Mesothelial cell of epicardium (in vitro differentiated cells): ENCODE results near the gene MRPL4. TPM values are rescaled to one million over a fixed set of nuclear protein-coding genes. Genes with fewer than 3 reads are reported as not detected.

ENCODE experiments used
- DNase-seq, 2 experiments: peaks; one replicate each; pipeline ENCODE4 v3.0.0; 2021; ENCODE audit warnings: low spot score in 2 of 2; ENCODE audit not compliant: unreplicated experiment in 2 of 2
- H3K27ac Mint-ChIP-seq: 2 replicates; pipeline ENCODE4 v1.8.0; 2021; ENCODE audit warnings: mixed read lengths
- H3K27me3 Mint-ChIP-seq: 2 replicates; pipeline ENCODE4 v1.8.0; 2021; ENCODE audit warnings: low read depth, mixed read lengths
- H3K36me3 Mint-ChIP-seq: 2 replicates; pipeline ENCODE4 v1.8.0; 2021; ENCODE audit warnings: mixed read lengths
- H3K4me1 Mint-ChIP-seq: 2 replicates; pipeline ENCODE4 v1.8.0; 2021; ENCODE audit warnings: mixed read lengths
- H3K4me3 Mint-ChIP-seq: 2 replicates; pipeline ENCODE4 v1.8.0; 2021; ENCODE audit warnings: mild to moderate bottlenecking, moderate library complexity, mixed read lengths
- H3K9me3 Mint-ChIP-seq: 2 replicates; pipeline ENCODE4 v1.8.0; 2021; ENCODE audit warnings: mixed read lengths
- total RNA-seq: library from RNA; stranded (reverse); gene quantifications from 3 replicates; pipeline ENCODE4 v1.2.1, GENCODE V29; 2021
- TF ChIP-seq, protein P1 (sequence below): fragments of 200-600 bp; sonication (generic); IDR thresholded peaks from one replicate; pipeline ENCODE4 v1.5.0; 2021; ENCODE audit warnings: antibody characterized with exemption; ENCODE audit not compliant: unreplicated experiment

MRPL4 gene
- total RNA-seq, 1 donor from 2014 or later: 54.1 TPM

DNA sequence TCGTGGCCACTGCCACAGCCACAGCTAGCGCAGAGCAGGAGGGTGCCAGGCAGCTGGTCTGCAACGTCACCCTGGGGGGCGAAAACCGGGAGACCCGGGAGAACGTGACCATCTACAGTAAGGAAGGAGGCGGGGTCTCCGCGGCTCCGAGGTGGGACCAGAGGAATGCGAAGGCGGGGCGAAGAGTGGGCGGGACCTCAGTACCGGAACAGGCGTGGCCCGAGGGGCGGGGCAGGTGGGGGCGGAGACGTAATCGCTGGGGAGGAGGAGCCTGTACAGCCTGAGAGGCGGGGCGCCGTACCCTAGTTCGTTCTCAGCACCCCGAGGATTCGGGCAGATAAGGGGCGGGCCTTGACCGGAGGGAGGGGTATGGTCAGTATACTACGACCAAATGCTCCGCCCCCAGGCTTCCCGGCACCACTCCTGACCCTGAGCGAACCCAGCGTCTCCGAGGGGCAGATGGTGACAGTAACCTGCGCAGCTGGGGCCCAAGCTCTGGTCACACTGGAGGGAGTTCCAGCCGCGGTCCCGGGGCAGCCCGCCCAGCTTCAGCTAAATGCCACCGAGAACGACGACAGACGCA lies 40.3 kb downstream of the MRPL4 start:
- TF ChIP-seq, protein P1, sequence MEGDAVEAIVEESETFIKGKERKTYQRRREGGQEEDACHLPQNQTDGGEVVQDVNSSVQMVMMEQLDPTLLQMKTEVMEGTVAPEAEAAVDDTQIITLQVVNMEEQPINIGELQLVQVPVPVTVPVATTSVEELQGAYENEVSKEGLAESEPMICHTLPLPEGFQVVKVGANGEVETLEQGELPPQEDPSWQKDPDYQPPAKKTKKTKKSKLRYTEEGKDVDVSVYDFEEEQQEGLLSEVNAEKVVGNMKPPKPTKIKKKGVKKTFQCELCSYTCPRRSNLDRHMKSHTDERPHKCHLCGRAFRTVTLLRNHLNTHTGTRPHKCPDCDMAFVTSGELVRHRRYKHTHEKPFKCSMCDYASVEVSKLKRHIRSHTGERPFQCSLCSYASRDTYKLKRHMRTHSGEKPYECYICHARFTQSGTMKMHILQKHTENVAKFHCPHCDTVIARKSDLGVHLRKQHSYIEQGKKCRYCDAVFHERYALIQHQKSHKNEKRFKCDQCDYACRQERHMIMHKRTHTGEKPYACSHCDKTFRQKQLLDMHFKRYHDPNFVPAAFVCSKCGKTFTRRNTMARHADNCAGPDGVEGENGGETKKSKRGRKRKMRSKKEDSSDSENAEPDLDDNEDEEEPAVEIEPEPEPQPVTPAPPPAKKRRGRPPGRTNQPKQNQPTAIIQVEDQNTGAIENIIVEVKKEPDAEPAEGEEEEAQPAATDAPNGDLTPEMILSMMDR: no peak
- H3K27ac Mint-ChIP-seq: no peak overlapping the region
- DNase-seq: peak; percentile 73 to 86
- no peaks in the 10 kb centered on the region for H3K36me3 Mint-ChIP-seq
- H3K9me3 Mint-ChIP-seq: no peaks in the 10 kb centered on the region
- peak overlapping the region; percentile 70 for H3K4me3 Mint-ChIP-seq
- peaks cover 96% of the 10 kb centered on the region for H3K27me3 Mint-ChIP-seq
- H3K4me1 Mint-ChIP-seq: peaks cover 42% of the 10 kb centered on the region

DNA sequence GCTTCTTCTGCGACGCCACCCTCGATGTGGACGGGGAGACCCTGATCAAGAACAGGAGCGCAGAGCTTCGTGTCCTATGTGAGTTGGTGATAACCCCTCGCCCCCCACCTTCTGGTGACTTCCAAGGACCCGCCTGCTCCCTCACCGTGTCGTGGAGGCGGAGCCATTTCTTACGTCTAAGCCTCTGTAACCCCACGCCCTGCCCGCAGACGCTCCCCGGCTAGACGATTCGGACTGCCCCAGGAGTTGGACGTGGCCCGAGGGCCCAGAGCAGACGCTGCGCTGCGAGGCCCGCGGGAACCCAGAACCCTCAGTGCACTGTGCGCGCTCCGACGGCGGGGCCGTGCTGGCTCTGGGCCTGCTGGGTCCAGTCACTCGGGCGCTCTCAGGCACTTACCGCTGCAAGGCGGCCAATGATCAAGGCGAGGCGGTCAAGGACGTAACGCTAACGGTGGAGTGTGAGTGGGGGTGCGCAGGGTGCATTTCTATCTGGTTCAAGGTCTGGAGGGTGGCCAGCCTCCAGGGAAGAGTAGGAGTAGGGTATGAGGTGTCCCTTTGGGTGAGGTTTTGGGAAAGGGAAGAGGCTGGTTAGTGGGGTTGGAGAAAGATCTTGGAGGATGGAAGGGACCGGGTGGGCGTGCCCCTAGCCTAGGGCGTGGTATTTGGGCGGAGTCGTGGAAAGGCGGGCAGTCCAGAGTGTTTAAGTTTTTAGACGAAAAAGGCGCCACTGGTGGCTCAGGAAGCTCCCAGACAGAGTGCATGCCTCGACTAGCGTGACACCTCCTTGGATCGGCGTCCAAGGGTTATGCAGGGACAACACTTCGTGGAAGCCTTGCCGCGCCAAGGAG lies 41.0 kb downstream of the MRPL4 start:
- no peak for DNase-seq
- Mint-ChIP-seq H3K4me1 (peaks cover 40% of the 10 kb centered on the region), H3K36me3 (no peaks in the 10 kb centered on the region), H3K4me3 (peak overlapping the region; percentile 70), H3K27me3 (peaks cover 95% of the 10 kb centered on the region), H3K27ac (no peak overlapping the region), H3K9me3 (no peaks in the 10 kb centered on the region)
- TF ChIP-seq, protein P1: no peak

DNA sequence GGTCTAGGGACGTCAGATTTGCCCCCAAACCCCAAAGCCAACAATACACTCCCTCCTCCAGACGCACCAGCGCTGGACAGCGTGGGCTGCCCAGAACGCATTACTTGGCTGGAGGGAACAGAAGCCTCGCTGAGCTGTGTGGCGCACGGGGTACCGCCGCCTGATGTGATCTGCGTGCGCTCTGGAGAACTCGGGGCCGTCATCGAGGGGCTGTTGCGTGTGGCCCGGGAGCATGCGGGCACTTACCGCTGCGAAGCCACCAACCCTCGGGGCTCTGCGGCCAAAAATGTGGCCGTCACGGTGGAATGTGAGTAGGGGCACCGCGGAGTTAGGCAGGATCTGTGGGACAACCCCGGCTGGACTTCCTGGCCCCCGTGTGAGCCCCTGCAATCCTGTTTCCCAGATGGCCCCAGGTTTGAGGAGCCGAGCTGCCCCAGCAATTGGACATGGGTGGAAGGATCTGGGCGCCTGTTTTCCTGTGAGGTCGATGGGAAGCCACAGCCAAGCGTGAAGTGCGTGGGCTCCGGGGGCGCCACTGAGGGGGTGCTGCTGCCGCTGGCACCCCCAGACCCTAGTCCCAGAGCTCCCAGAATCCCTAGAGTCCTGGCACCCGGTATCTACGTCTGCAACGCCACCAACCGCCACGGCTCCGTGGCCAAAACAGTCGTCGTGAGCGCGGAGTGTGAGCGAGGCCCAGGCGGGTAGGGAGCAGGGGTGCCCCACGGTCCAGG lies 41.8 kb downstream of the MRPL4 start:
- Mint-ChIP-seq H3K27ac (no peak overlapping the region), H3K36me3 (no peaks in the 10 kb centered on the region), H3K4me1 (peaks cover 36% of the 10 kb centered on the region), H3K27me3 (peaks cover 89% of the 10 kb centered on the region), H3K9me3 (no peaks in the 10 kb centered on the region), H3K4me3 (no peak overlapping the region)
- DNase-seq: no peak
- TF ChIP-seq, protein P1: no peak

DNA sequence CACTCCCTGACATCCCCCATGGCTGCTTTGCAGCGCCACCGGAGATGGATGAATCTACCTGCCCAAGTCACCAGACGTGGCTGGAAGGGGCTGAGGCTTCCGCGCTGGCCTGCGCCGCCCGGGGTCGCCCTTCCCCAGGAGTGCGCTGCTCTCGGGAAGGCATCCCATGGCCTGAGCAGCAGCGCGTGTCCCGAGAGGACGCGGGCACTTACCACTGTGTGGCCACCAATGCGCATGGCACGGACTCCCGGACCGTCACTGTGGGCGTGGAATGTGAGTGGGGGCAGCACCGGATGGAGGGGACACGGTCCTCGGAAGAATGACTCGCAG lies 42.3 kb downstream of the MRPL4 start:
- Mint-ChIP-seq H3K27me3 (peaks cover 86% of the 10 kb centered on the region), H3K4me1 (peaks cover 34% of the 10 kb centered on the region), H3K36me3 (no peaks in the 10 kb centered on the region), H3K27ac (no peak overlapping the region), H3K4me3 (no peak overlapping the region), H3K9me3 (no peaks in the 10 kb centered on the region)
- no peak for DNase-seq
- TF ChIP-seq, protein P1: no peak

DNA sequence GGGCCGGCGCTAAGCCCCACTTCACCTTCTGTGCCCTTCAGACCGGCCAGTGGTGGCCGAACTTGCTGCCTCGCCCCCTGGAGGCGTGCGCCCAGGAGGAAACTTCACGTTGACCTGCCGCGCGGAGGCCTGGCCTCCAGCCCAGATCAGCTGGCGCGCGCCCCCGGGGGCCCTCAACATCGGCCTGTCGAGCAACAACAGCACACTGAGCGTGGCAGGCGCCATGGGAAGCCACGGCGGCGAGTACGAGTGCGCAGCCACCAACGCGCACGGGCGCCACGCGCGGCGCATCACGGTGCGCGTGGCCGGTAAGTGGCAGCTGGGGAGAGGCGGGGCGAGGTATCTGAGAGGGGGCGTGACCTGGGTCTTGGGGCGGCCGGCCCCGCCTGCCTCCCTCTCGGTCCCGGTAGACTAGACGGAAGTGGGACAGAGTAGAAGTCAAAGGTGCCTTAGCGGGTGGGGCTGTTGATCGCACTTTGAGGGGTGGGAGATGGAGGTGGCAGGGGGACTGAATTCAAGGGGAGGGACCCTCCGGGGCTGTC lies 43.4 kb downstream of the MRPL4 start:
- Mint-ChIP-seq H3K4me3 (peak overlapping the region; percentile 47), H3K36me3 (no peaks in the 10 kb centered on the region), H3K27me3 (peaks cover 84% of the 10 kb centered on the region), H3K27ac (peak overlapping the region; percentile 6), H3K9me3 (no peaks in the 10 kb centered on the region), H3K4me1 (peaks cover 31% of the 10 kb centered on the region)
- no peak for DNase-seq
- TF ChIP-seq, protein P1: no peak
